Thyroid gland (tissue), 4 donors: ENCODE results near the gene PPAT. TPM values are rescaled to one million over a fixed set of nuclear protein-coding genes. Genes with fewer than 3 reads are reported as not detected.

Source experiments
- DNase-seq, 2 donors: peaks; one replicate each; pipeline ENCODE4 v3.0.0-alpha.2; 2019
- H3K27ac ChIP-seq, 3 donors: fragments of 200-600 bp; sonication (generic); 1 replicate in 2 of 3; 2 replicates in 1 of 3; pipeline ENCODE4 v1.5.1; 2016 to 2019; ENCODE audit warnings: mild to moderate bottlenecking in 1 of 3, moderate library complexity in 1 of 3
- H3K27me3 ChIP-seq: fragments of 200-600 bp; sonication (generic); one replicate; pipeline ENCODE4 v1.5.1; 2019
- H3K36me3 ChIP-seq, 2 donors: fragments of 200-600 bp; sonication (generic); one replicate each; pipeline ENCODE4 v1.5.1; 2016 to 2019
- H3K4me1 ChIP-seq, 2 donors: fragments of 200-600 bp; sonication (generic); one replicate each; pipeline ENCODE4 v1.5.1; 2017 to 2019
- H3K4me3 ChIP-seq, 3 donors: fragments of 200-600 bp; sonication (generic); replicated peaks in 1 of 3; 1 replicate in 2 of 3; 2 replicates in 1 of 3; pipeline ENCODE4 v1.5.1; 2016; ENCODE audit warnings: mild to moderate bottlenecking in 1 of 3
- H3K9me3 ChIP-seq: fragments of 200-600 bp; sonication (generic); one replicate; pipeline ENCODE4 v1.5.1; 2017
- POLR2A ChIP-seq, 2 donors: fragments of 450-650 bp; IDR thresholded peaks; one replicate each; pipeline ENCODE4 v1.6.1; 2017; ENCODE audit warnings: antibody characterized with exemption in 2 of 2, mild to moderate bottlenecking in 2 of 2, moderate library complexity in 1 of 2
- WGBS, 2 donors: methylation state at CpG; one replicate each; pipeline ENCODE4 v1.1.5; 2017; 5-methylcytosine and 5-hydroxymethylcytosine counted together
- intact Hi-C: fragments of 100-400 bp; cut with DNase I; formaldehyde crosslinking; loops from one replicate; pipeline ENCODE4 v1.15.1; 2023
- total RNA-seq, 4 donors: library from RNA; depleted of rRNA; stranded (reverse); fragments of >200 nt; gene quantifications; one replicate each; pipeline ENCODE4 v1.2.3, GENCODE V29; 2016
- TF ChIP-seq, protein P1 (sequence below), 6 experiments: fragments of 200-600 bp in 3 of 6; fragments of 450-650 bp in 3 of 6; sonication (generic) in 3 of 6; IDR thresholded peaks; one replicate each; pipeline ENCODE4 v1.5.1; 2016 to 2019; ENCODE audit warnings: antibody characterized with exemption in 6 of 6, mild to moderate bottlenecking in 2 of 6, inconsistent platforms in 1 of 6, moderate library complexity in 1 of 6

Gene PPAT
- total RNA-seq, 4 donors from 2014 or later: 3.1 to 6.1 (median 4.7) TPM

- no peaks in the 10 kb centered on the region for H3K36me3 ChIP-seq
- no peak overlapping the region for H3K27ac ChIP-seq
- H3K27me3 ChIP-seq: no peaks in the 10 kb centered on the region
- no peaks in the 10 kb centered on the region for H3K9me3 ChIP-seq
- peaks cover 0 to 10% of the 10 kb centered on the region in 2 donors for H3K4me1 ChIP-seq
- intact Hi-C loops: no loop called here
- DNase-seq: no peak
- WGBS, 2 donors: 93 to 98% methylated on average over 2 of the region's 2 CpGs
- H3K4me3 ChIP-seq: no peak overlapping the region
- TF ChIP-seq POLR2A (IDR thresholded peaks at IDR 0.05): no peak
- TF ChIP-seq, protein P1, sequence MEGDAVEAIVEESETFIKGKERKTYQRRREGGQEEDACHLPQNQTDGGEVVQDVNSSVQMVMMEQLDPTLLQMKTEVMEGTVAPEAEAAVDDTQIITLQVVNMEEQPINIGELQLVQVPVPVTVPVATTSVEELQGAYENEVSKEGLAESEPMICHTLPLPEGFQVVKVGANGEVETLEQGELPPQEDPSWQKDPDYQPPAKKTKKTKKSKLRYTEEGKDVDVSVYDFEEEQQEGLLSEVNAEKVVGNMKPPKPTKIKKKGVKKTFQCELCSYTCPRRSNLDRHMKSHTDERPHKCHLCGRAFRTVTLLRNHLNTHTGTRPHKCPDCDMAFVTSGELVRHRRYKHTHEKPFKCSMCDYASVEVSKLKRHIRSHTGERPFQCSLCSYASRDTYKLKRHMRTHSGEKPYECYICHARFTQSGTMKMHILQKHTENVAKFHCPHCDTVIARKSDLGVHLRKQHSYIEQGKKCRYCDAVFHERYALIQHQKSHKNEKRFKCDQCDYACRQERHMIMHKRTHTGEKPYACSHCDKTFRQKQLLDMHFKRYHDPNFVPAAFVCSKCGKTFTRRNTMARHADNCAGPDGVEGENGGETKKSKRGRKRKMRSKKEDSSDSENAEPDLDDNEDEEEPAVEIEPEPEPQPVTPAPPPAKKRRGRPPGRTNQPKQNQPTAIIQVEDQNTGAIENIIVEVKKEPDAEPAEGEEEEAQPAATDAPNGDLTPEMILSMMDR (IDR thresholded peaks at IDR 0.05): no peak
Measured at GRCh38 chr4:56438766-56439165, 3.4 kb upstream of the PPAT start.

DNA sequence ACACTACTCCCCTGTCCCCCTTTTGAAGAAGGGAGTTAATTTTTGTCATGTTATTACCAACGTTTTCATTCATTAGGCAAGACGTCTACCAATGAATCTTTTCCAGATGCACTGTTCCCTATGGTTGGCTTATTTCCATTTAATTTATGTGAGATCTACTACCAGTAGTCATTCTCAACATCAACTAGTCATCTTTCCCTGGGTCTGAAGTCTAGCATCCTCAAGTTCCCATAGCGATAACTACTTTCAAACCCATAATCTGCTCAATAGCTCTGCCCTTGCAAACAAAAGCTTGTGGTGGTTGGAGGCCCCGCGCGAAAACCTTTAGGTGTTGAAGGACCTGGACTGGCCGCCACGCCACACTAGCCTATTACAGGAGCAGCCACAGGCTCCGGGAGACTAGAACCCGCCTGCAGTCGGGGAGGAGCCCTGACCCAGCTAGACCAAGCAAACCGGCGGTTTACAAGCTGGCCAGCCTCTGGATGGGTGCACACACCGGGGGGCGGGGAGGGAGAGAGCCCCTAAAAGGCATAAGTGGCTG is 746 bp downstream of the PPAT start:
- intact Hi-C loops: no loop called here
- DNase-seq: peak in 1 of 2 donors; percentile 49
- no peaks in the 10 kb centered on the region for H3K9me3 ChIP-seq
- peak overlapping the region; percentile 36 to 83 (median 55) for H3K4me3 ChIP-seq
- peaks cover 0 to 13% of the 10 kb centered on the region in 2 donors for H3K4me1 ChIP-seq
- H3K27me3 ChIP-seq: no peaks in the 10 kb centered on the region
- H3K36me3 ChIP-seq: no peaks in the 10 kb centered on the region
- TF ChIP-seq POLR2A (IDR thresholded peaks at IDR 0.05): no peak
- TF ChIP-seq, protein P1 (IDR thresholded peaks at IDR 0.05): no peak
- peak overlapping the region in 2 of 3 donors; percentile 89 to 94 for H3K27ac ChIP-seq
- WGBS, 2 donors: 5% methylated on average over 13 to 15 of the region's 15 CpGs

DNA sequence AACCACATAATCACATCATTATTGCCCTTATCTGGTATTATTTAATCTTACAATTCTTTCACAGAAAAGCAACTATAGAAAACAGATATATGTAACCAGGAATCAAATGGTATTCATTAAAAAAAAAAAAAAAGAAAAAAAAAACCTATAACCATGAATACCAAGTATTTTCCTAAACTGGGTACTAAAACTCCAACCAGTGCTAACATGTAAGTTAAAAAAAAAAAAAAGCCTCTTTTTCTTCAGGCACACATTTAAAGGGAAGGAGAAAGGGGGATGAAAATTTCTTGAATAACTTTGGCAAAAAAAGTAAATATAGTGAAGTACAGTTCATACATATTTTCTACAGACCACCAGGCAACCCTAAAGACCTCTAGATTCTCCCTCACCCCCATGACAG is 2.1 kb downstream of the PPAT start:
- peaks cover 0 to 13% of the 10 kb centered on the region in 2 donors for H3K4me1 ChIP-seq
- intact Hi-C loops: no loop called here
- no peaks in the 10 kb centered on the region for H3K36me3 ChIP-seq

GRCh38 chr4:56430203-56430602 is 5.2 kb downstream of the PPAT start:
- no peak for TF ChIP-seq POLR2A (IDR thresholded peaks at IDR 0.05)
- TF ChIP-seq, protein P1 (IDR thresholded peaks at IDR 0.05): no peak
- intact Hi-C loops: no loop called here
- WGBS, 2 donors: 97 to 98% methylated on average over 2 of the region's 2 CpGs

More for the DNA sequence above, 2.1 kb downstream of the PPAT start:
- Histone ChIP-seq H3K4me3 (no peak overlapping the region), H3K27me3 (no peaks in the 10 kb centered on the region), H3K9me3 (no peaks in the 10 kb centered on the region), H3K27ac (no peak overlapping the region)
- no peak for TF ChIP-seq POLR2A (IDR thresholded peaks at IDR 0.05)
- TF ChIP-seq, protein P1 (IDR thresholded peaks at IDR 0.05): no peak
- no peak for DNase-seq

GRCh38 chr4:56427179-56427578 is 8.2 kb downstream of the PPAT start:
- intact Hi-C loops: loop anchor here (10.0 kb wide), 2 partner anchors 108 to 408 kb away; a partner anchor contains a TSS
- Histone ChIP-seq H3K4me3 (no peak overlapping the region), H3K27ac (no peak overlapping the region), H3K9me3 (no peaks in the 10 kb centered on the region), H3K27me3 (no peaks in the 10 kb centered on the region), H3K4me1 (no peaks in the 10 kb centered on the region), H3K36me3 (no peaks in the 10 kb centered on the region)
- TF ChIP-seq, protein P1 (IDR thresholded peaks at IDR 0.05): no peak
- no peak for TF ChIP-seq POLR2A (IDR thresholded peaks at IDR 0.05)
- WGBS, 2 donors: 98% methylated on average over 1 of the region's 1 CpG
- DNase-seq: no peak

More at GRCh38 chr4:56430203-56430602, 5.2 kb downstream of the PPAT start:
- no peaks in the 10 kb centered on the region for H3K9me3 ChIP-seq
- H3K4me3 ChIP-seq: no peak overlapping the region
- H3K4me1 ChIP-seq: peaks cover 0 to 13% of the 10 kb centered on the region in 2 donors
- DNase-seq: no peak
- no peaks in the 10 kb centered on the region for H3K27me3 ChIP-seq
- no peaks in the 10 kb centered on the region for H3K36me3 ChIP-seq
- H3K27ac ChIP-seq: no peak overlapping the region
